ENCODE data around the gene UBE2D4. TPM values are rescaled to one million over a fixed set of nuclear protein-coding genes. Genes with fewer than 3 reads are reported as not detected.
"Not testable (repeated sequence)": the region's sequence is repeated elsewhere in the genome, so short reads cannot be mapped to it uniquely, and the experiment has no call there.

Gene UBE2D4
- total RNA-seq, 1 donor from 2014 or later: 27.4 TPM

- H3K27me3 ChIP-seq (ENCODE audit: control insufficient read depth, insufficient read depth, low read length): no peaks in the 10 kb centered on the region
- H3K36me3 ChIP-seq (ENCODE audit: control insufficient read depth, insufficient read depth, low read length): no peaks in the 10 kb centered on the region
- no peak for DNase-seq (ENCODE audit: low read depth)
- TF ChIP-seq CTCF (IDR thresholded peaks at IDR 0.05; ENCODE audit: insufficient read depth, low read length, poor library complexity, severe bottlenecking): no peak
- H3K4me3 ChIP-seq (ENCODE audit: low read depth, low read length): no peak overlapping the region
Measured at GRCh38 chr7:43977525-43977924, 51.3 kb downstream of the UBE2D4 start.

- not testable (repeated sequence) for H3K27me3 ChIP-seq (ENCODE audit: control insufficient read depth, insufficient read depth, low read length); DNase-seq (ENCODE audit: low read depth); H3K36me3 ChIP-seq (ENCODE audit: control insufficient read depth, insufficient read depth, low read length); H3K4me3 ChIP-seq (ENCODE audit: low read depth, low read length)
Measured at GRCh38 chr7:43978102-43978501, 51.9 kb downstream of the UBE2D4 start.

- not testable (repeated sequence) for H3K27me3 ChIP-seq (ENCODE audit: control insufficient read depth, insufficient read depth, low read length); DNase-seq (ENCODE audit: low read depth); H3K36me3 ChIP-seq (ENCODE audit: control insufficient read depth, insufficient read depth, low read length); H3K4me3 ChIP-seq (ENCODE audit: low read depth, low read length)
Measured at GRCh38 chr7:43982848-43983247, 56.6 kb downstream of the UBE2D4 start.

GRCh38 chr7:43983736-43984135 is 57.5 kb downstream of the UBE2D4 start:
- DNase-seq (ENCODE audit: low read depth); H3K36me3 ChIP-seq (ENCODE audit: control insufficient read depth, insufficient read depth, low read length); H3K4me3 ChIP-seq (ENCODE audit: low read depth, low read length); H3K27me3 ChIP-seq (ENCODE audit: control insufficient read depth, insufficient read depth, low read length): not testable (repeated sequence)

GRCh38 chr7:43985904-43986864 is 59.9 kb downstream of the UBE2D4 start:
- peak; percentile 55 for TF ChIP-seq CTCF (IDR thresholded peaks at IDR 0.05; ENCODE audit: insufficient read depth, low read length, poor library complexity, severe bottlenecking)
- H3K36me3 ChIP-seq (ENCODE audit: control insufficient read depth, insufficient read depth, low read length); H3K27me3 ChIP-seq (ENCODE audit: control insufficient read depth, insufficient read depth, low read length): not testable (repeated sequence)
- peak overlapping the region; percentile 6 for H3K4me3 ChIP-seq (ENCODE audit: low read depth, low read length)
- DNase-seq (ENCODE audit: low read depth): peak; percentile 5

GRCh38 chr7:43987476-43987875 is 61.2 kb downstream of the UBE2D4 start:
- DNase-seq (ENCODE audit: low read depth); H3K27me3 ChIP-seq (ENCODE audit: control insufficient read depth, insufficient read depth, low read length); H3K36me3 ChIP-seq (ENCODE audit: control insufficient read depth, insufficient read depth, low read length); H3K4me3 ChIP-seq (ENCODE audit: low read depth, low read length): not testable (repeated sequence)

- DNase-seq (ENCODE audit: low read depth); H3K4me3 ChIP-seq (ENCODE audit: low read depth, low read length); H3K27me3 ChIP-seq (ENCODE audit: control insufficient read depth, insufficient read depth, low read length); H3K36me3 ChIP-seq (ENCODE audit: control insufficient read depth, insufficient read depth, low read length): not testable (repeated sequence)
Measured at GRCh38 chr7:43990011-43990585, 63.9 kb downstream of the UBE2D4 start.

- H3K36me3 ChIP-seq (ENCODE audit: control insufficient read depth, insufficient read depth, low read length); H3K27me3 ChIP-seq (ENCODE audit: control insufficient read depth, insufficient read depth, low read length); DNase-seq (ENCODE audit: low read depth); H3K4me3 ChIP-seq (ENCODE audit: low read depth, low read length): not testable (repeated sequence)
Measured at GRCh38 chr7:43990829-43991228, 64.6 kb downstream of the UBE2D4 start.

GRCh38 chr7:43992896-43993295 is 66.7 kb downstream of the UBE2D4 start:
- not testable (repeated sequence) for H3K27me3 ChIP-seq (ENCODE audit: control insufficient read depth, insufficient read depth, low read length); H3K36me3 ChIP-seq (ENCODE audit: control insufficient read depth, insufficient read depth, low read length); H3K4me3 ChIP-seq (ENCODE audit: low read depth, low read length)
- peak; percentile 77 for DNase-seq (ENCODE audit: low read depth)

GRCh38 chr7:43994681-43995080 is 68.4 kb downstream of the UBE2D4 start:
- H3K4me3 ChIP-seq (ENCODE audit: low read depth, low read length); H3K36me3 ChIP-seq (ENCODE audit: control insufficient read depth, insufficient read depth, low read length); H3K27me3 ChIP-seq (ENCODE audit: control insufficient read depth, insufficient read depth, low read length); DNase-seq (ENCODE audit: low read depth): not testable (repeated sequence)

- DNase-seq (ENCODE audit: low read depth); H3K36me3 ChIP-seq (ENCODE audit: control insufficient read depth, insufficient read depth, low read length); H3K4me3 ChIP-seq (ENCODE audit: low read depth, low read length); H3K27me3 ChIP-seq (ENCODE audit: control insufficient read depth, insufficient read depth, low read length): not testable (repeated sequence)
Measured at GRCh38 chr7:43997532-43997931, 71.3 kb downstream of the UBE2D4 start, which contains the start of gene SPDYE1. TSS of gene SPDYE1 (plus strand) at chr7:43997897. CDS start at chr7:43999950, 2,053 bp downstream.
